ENCODE results near the gene DPYD.

GRCh38 chr1:97770376-97770775 lies 150.5 kb downstream of the DPYD start:
- TF ChIP-seq CTCF (IDR thresholded peaks at IDR 0.05; ENCODE audit: low read length): no peak
- no peak for TF ChIP-seq EZH2 (optimal IDR thresholded peaks at IDR 0.05; ENCODE audit: low read depth, low read length)
